Trophoblast cell (in vitro differentiated cells and primary cell): Measurements from ENCODE around the gene SPOCK3.

Experiments used
- DNase-seq, 2 donors: peaks; one replicate each; pipeline ENCODE4 v3.0.0-alpha.2; 2016
- H2AFZ ChIP-seq: 2 replicates; pipeline ENCODE4 v1.6.1; 2013; ENCODE audit warnings: low read length, moderate library complexity, mild to moderate bottlenecking; ENCODE audit not compliant: insufficient read depth, poor library complexity
- H2AK5ac ChIP-seq: 2 replicates; pipeline ENCODE4 v1.6.1; 2013; ENCODE audit warnings: mild to moderate bottlenecking, low read length
- H2BK120ac ChIP-seq: 2 replicates; pipeline ENCODE4 v1.6.1; 2013; ENCODE audit warnings: low read length, mild to moderate bottlenecking, moderate library complexity; ENCODE audit not compliant: insufficient read depth, poor library complexity
- H2BK12ac ChIP-seq: 2 replicates; pipeline ENCODE4 v1.6.1; 2013; ENCODE audit warnings: mild to moderate bottlenecking, low read length, moderate library complexity
- H2BK5ac ChIP-seq: 2 replicates; pipeline ENCODE4 v1.6.1; 2013; ENCODE audit warnings: low read length, low read depth, moderate library complexity, mild to moderate bottlenecking; ENCODE audit not compliant: poor library complexity
- H3K14ac ChIP-seq: 2 replicates; pipeline ENCODE4 v1.6.1; 2013; ENCODE audit warnings: mild to moderate bottlenecking, low read length
- H3K18ac ChIP-seq: 2 replicates; pipeline ENCODE4 v1.6.1; 2013; ENCODE audit warnings: mild to moderate bottlenecking, low read length
- H3K23ac ChIP-seq: 2 replicates; pipeline ENCODE4 v1.6.1; 2013; ENCODE audit warnings: low read length
- H3K27ac ChIP-seq: 2 replicates; pipeline ENCODE4 v1.5.1; 2013; ENCODE audit warnings: low read depth, mild to moderate bottlenecking, inconsistent platforms, low read length, moderate library complexity
- H3K27me3 ChIP-seq: 2 replicates; pipeline ENCODE4 v1.6.1; 2013; ENCODE audit warnings: inconsistent platforms, mild to moderate bottlenecking, low read length, moderate library complexity; ENCODE audit not compliant: insufficient read depth
- H3K36me3 ChIP-seq, 2 experiments: 1 replicate in 1 of 2; 2 replicates in 1 of 2; pipeline ENCODE4 v1.6.1; 2013; ENCODE audit warnings: low read length in 2 of 2, mild to moderate bottlenecking in 2 of 2, moderate library complexity in 1 of 2; ENCODE audit not compliant: insufficient read depth in 2 of 2, control insufficient read depth in 1 of 2
- H3K4ac ChIP-seq: 2 replicates; pipeline ENCODE4 v1.6.1; 2013; ENCODE audit warnings: low read depth, mild to moderate bottlenecking, low read length, moderate library complexity
- H3K4me1 ChIP-seq, 2 experiments: 1 replicate in 1 of 2; 2 replicates in 1 of 2; pipeline ENCODE4 v1.6.1; 2013; ENCODE audit warnings: low read length in 2 of 2, mild to moderate bottlenecking in 2 of 2, moderate library complexity in 1 of 2; ENCODE audit not compliant: insufficient read depth in 2 of 2, control insufficient read depth in 1 of 2
- H3K4me2 ChIP-seq: 2 replicates; pipeline ENCODE4 v1.6.1; 2013; ENCODE audit warnings: inconsistent platforms, mild to moderate bottlenecking, low read length, moderate library complexity
- H3K4me3 ChIP-seq: 2 replicates; pipeline ENCODE4 v1.5.1; 2013; ENCODE audit warnings: mild to moderate bottlenecking, low read depth, low read length, inconsistent platforms
- H3K79me1 ChIP-seq: one replicate; pipeline ENCODE4 v1.6.1; 2013; ENCODE audit warnings: low read length
- H3K79me2 ChIP-seq: 2 replicates; pipeline ENCODE4 v1.6.1; 2013; ENCODE audit warnings: low read length, mild to moderate bottlenecking; ENCODE audit not compliant: control insufficient read depth, insufficient read depth, poor library complexity
- H3K9ac ChIP-seq: 2 replicates; pipeline ENCODE4 v1.6.1; 2013; ENCODE audit warnings: mild to moderate bottlenecking, low read length
- H3K9me3 ChIP-seq: 2 replicates; pipeline ENCODE4 v1.6.1; 2013; ENCODE audit warnings: low read depth, mild to moderate bottlenecking, control low read depth, inconsistent platforms, low read length; ENCODE audit not compliant: insufficient read depth
- H4K12ac ChIP-seq: 2 replicates; pipeline ENCODE4 v1.6.1; 2013; ENCODE audit warnings: low read depth, mild to moderate bottlenecking, low read length, moderate library complexity
- H4K8ac ChIP-seq: 2 replicates; pipeline ENCODE4 v1.6.1; 2013; ENCODE audit warnings: low read depth, mild to moderate bottlenecking, low read length, moderate library complexity
- H4K91ac ChIP-seq: one replicate; pipeline ENCODE4 v1.6.1; 2013; ENCODE audit warnings: low read depth, mild to moderate bottlenecking, low read length, moderate library complexity
- WGBS: extraction: QIAGEN DNeasy Blood & Tissue Kit; methylation state at CpG from one replicate; pipeline ENCODE4 v1.1.7; 2013; ENCODE audit warnings: missing lambda C conversion rate; ENCODE audit not compliant: insufficient read length, insufficient coverage; ENCODE audit errors: extremely low coverage; 5-methylcytosine and 5-hydroxymethylcytosine counted together

Gene SPOCK3

DNA sequence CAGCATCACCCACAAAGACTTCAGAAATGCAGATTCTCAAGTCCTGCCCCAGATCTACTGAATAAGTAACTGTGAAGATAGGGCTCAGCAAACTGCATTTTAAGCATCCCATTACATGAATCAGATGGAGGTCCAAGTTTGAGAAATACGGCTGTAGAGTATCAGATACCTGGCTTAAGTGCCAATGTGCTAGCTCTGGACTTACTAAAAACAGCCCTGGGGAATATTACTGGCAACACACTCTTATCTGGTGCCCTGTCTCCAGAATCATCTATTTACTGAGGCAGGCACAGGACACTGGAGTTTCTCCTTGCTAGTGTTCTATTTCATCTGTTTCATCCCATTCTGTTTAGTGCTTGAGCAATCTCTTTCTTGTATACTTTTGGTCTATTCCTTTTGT, 105.1 kb downstream of the SPOCK3 start:
- no peak overlapping the region for H3K14ac ChIP-seq
- H2BK120ac ChIP-seq, result no peak overlapping the region
- no peaks in the 10 kb centered on the region for H3K27me3 ChIP-seq
- H3K4ac ChIP-seq, result no peak overlapping the region
- no peak overlapping the region for H3K18ac ChIP-seq
- no peak overlapping the region for H4K8ac ChIP-seq
- no peaks in the 10 kb centered on the region for H3K79me2 ChIP-seq
- no CpG with 5 or more reads among the region's 1 CpG for WGBS
- H2AK5ac ChIP-seq, result no peak overlapping the region
- H3K9ac ChIP-seq, result no peak overlapping the region
- no peak overlapping the region for H3K4me2 ChIP-seq
- no peaks in the 10 kb centered on the region for H3K36me3 ChIP-seq
- no peak overlapping the region for H3K4me3 ChIP-seq
- H4K12ac ChIP-seq, result no peak overlapping the region
- no peaks in the 10 kb centered on the region for H3K4me1 ChIP-seq
- H3K9me3 ChIP-seq, result no peaks in the 10 kb centered on the region
- peak overlapping the region; percentile 75 for H3K23ac ChIP-seq
- no peak overlapping the region for H3K27ac ChIP-seq
- no peak for DNase-seq
- no peak overlapping the region for H2BK12ac ChIP-seq
- no peak overlapping the region for H2BK5ac ChIP-seq
- H4K91ac ChIP-seq, result no peak overlapping the region
- H3K79me1 ChIP-seq, result no peaks in the 10 kb centered on the region
- no peak overlapping the region for H2AFZ ChIP-seq

- Histone ChIP-seq H2AFZ (no peak overlapping the region), H4K8ac (no peak overlapping the region), H3K4ac (no peak overlapping the region), H4K91ac (no peak overlapping the region), H3K4me1 (no peaks in the 10 kb centered on the region), H3K4me3 (no peak overlapping the region), H4K12ac (no peak overlapping the region), H2BK120ac (no peak overlapping the region), H3K36me3 (no peaks in the 10 kb centered on the region), H3K9ac (no peak overlapping the region), H3K79me1 (no peaks in the 10 kb centered on the region), H3K14ac (no peak overlapping the region), H2AK5ac (no peak overlapping the region), H2BK12ac (no peak overlapping the region), H3K79me2 (no peaks in the 10 kb centered on the region), H3K9me3 (no peaks in the 10 kb centered on the region), H2BK5ac (no peak overlapping the region), H3K27ac (no peak overlapping the region), H3K4me2 (no peak overlapping the region), H3K23ac (no peak overlapping the region), H3K18ac (no peak overlapping the region), H3K27me3 (no peaks in the 10 kb centered on the region)
- WGBS, result no CpG with 5 or more reads among the region's 2 CpGs
- DNase-seq, result peak in 1 of 2 donors; percentile 34
Observed at GRCh38 chr4:167119392-167119791, 114.9 kb downstream of the SPOCK3 start.

GRCh38 chr4:167117273-167117672, 117.0 kb downstream of the SPOCK3 start:
- Histone ChIP-seq H2BK5ac (no peak overlapping the region), H2AFZ (no peak overlapping the region), H3K27me3 (no peaks in the 10 kb centered on the region), H2AK5ac (no peak overlapping the region), H3K18ac (no peak overlapping the region), H3K4me2 (no peak overlapping the region), H3K9me3 (no peaks in the 10 kb centered on the region), H3K79me1 (no peaks in the 10 kb centered on the region), H3K4me1 (no peaks in the 10 kb centered on the region), H3K36me3 (no peaks in the 10 kb centered on the region), H3K9ac (no peak overlapping the region), H3K4ac (no peak overlapping the region), H4K91ac (no peak overlapping the region), H3K23ac (no peak overlapping the region), H2BK120ac (no peak overlapping the region), H3K14ac (no peak overlapping the region), H3K79me2 (no peaks in the 10 kb centered on the region), H3K27ac (no peak overlapping the region), H4K8ac (no peak overlapping the region), H4K12ac (no peak overlapping the region), H2BK12ac (no peak overlapping the region), H3K4me3 (no peak overlapping the region)
- no CpG with 5 or more reads among the region's 4 CpGs for WGBS
- DNase-seq, result no peak

DNA sequence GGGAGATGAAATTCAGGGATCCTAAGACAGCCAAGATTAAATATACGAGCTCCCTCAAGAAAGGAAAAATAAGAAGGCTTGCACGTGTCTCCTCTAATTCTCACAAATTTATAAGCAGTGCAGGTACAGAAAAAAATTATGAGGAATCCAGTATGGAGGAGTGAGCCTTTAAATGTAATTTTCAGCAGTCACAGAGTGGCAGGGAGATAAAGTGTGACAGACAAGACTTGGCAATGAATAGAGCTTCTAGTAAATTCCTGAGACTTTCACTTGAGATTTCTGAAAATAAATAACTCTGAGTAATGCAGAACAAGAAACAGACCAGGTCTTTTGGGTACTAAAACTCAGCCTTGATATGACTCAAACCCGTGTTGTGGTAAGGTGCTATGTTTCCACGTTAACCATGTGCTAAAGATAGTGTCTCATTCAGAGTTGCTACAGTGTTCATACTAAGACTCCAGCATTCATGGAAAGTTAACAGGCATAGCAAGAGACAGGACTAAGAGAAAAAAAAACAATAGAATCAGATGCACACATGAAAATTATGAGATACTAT, 119.8 kb downstream of the SPOCK3 start:
- no peak overlapping the region for H4K91ac ChIP-seq
- no peak overlapping the region for H2BK12ac ChIP-seq
- H2AK5ac ChIP-seq, result no peak overlapping the region
- H3K18ac ChIP-seq, result no peak overlapping the region
- no peak overlapping the region for H3K9ac ChIP-seq
- H3K4me3 ChIP-seq, result no peak overlapping the region
- DNase-seq, result no peak
- H3K23ac ChIP-seq, result no peak overlapping the region
- no peak overlapping the region for H2BK120ac ChIP-seq
- no peak overlapping the region for H2BK5ac ChIP-seq
- no peak overlapping the region for H2AFZ ChIP-seq
- H3K14ac ChIP-seq, result no peak overlapping the region
- H3K4me2 ChIP-seq, result no peak overlapping the region
- no peaks in the 10 kb centered on the region for H3K9me3 ChIP-seq
- H3K79me2 ChIP-seq, result no peaks in the 10 kb centered on the region
- H4K8ac ChIP-seq, result no peak overlapping the region
- H3K36me3 ChIP-seq, result no peaks in the 10 kb centered on the region
- no peak overlapping the region for H4K12ac ChIP-seq
- no peaks in the 10 kb centered on the region for H3K79me1 ChIP-seq
- H3K27me3 ChIP-seq, result no peaks in the 10 kb centered on the region
- WGBS, result no CpG with 5 or more reads among the region's 4 CpGs
- H3K4me1 ChIP-seq, result no peaks in the 10 kb centered on the region
- H3K27ac ChIP-seq, result no peak overlapping the region
- H3K4ac ChIP-seq, result no peak overlapping the region
